ENCODE results near the gene GALNT12.

DNA sequence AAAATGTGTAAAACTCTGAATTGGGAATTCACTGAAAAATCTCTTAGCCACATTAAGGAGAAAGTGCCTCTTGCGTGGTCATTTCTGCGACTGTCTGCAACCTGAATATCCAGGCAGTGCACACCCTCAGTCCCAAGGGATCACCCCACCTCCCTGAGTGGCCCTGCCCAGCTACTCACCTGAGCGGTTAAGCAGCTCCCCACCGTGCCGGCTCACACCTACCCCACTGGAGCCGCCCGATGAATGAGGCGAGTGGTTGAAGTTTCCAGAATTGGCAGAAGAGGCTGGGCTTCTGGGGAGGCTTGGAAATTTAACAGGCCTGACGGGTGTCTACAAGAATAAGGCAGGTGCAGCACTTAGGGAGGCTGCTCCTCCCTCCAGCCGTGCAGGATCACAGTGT is 36.8 kb upstream of the GALNT12 start:
- TF ChIP-seq EZH2phosphoT487 (IDR thresholded peaks at IDR 0.05; ENCODE audit: unreplicated experiment) (no peak), POLR2AphosphoS5 (IDR thresholded peaks at IDR 0.05; ENCODE audit: low read depth) (no peak), EZH2 (IDR thresholded peaks at IDR 0.05; ENCODE audit: low read depth, unreplicated experiment) (no peak), CREB1 (CRISPR knock-in tag; IDR thresholded peaks at IDR 0.05; ENCODE audit: low read depth) (no peak)
- TF ChIP-seq, protein P1, sequence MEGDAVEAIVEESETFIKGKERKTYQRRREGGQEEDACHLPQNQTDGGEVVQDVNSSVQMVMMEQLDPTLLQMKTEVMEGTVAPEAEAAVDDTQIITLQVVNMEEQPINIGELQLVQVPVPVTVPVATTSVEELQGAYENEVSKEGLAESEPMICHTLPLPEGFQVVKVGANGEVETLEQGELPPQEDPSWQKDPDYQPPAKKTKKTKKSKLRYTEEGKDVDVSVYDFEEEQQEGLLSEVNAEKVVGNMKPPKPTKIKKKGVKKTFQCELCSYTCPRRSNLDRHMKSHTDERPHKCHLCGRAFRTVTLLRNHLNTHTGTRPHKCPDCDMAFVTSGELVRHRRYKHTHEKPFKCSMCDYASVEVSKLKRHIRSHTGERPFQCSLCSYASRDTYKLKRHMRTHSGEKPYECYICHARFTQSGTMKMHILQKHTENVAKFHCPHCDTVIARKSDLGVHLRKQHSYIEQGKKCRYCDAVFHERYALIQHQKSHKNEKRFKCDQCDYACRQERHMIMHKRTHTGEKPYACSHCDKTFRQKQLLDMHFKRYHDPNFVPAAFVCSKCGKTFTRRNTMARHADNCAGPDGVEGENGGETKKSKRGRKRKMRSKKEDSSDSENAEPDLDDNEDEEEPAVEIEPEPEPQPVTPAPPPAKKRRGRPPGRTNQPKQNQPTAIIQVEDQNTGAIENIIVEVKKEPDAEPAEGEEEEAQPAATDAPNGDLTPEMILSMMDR (conservative IDR thresholded peaks at IDR 0.05; ENCODE audit: low read depth in 2 of 2), result no peak
- TF ChIP-seq, protein P2, sequence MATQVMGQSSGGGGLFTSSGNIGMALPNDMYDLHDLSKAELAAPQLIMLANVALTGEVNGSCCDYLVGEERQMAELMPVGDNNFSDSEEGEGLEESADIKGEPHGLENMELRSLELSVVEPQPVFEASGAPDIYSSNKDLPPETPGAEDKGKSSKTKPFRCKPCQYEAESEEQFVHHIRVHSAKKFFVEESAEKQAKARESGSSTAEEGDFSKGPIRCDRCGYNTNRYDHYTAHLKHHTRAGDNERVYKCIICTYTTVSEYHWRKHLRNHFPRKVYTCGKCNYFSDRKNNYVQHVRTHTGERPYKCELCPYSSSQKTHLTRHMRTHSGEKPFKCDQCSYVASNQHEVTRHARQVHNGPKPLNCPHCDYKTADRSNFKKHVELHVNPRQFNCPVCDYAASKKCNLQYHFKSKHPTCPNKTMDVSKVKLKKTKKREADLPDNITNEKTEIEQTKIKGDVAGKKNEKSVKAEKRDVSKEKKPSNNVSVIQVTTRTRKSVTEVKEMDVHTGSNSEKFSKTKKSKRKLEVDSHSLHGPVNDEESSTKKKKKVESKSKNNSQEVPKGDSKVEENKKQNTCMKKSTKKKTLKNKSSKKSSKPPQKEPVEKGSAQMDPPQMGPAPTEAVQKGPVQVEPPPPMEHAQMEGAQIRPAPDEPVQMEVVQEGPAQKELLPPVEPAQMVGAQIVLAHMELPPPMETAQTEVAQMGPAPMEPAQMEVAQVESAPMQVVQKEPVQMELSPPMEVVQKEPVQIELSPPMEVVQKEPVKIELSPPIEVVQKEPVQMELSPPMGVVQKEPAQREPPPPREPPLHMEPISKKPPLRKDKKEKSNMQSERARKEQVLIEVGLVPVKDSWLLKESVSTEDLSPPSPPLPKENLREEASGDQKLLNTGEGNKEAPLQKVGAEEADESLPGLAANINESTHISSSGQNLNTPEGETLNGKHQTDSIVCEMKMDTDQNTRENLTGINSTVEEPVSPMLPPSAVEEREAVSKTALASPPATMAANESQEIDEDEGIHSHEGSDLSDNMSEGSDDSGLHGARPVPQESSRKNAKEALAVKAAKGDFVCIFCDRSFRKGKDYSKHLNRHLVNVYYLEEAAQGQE (IDR thresholded peaks at IDR 0.05; ENCODE audit: unreplicated experiment), result no peak
- TF ChIP-seq, protein P3, sequence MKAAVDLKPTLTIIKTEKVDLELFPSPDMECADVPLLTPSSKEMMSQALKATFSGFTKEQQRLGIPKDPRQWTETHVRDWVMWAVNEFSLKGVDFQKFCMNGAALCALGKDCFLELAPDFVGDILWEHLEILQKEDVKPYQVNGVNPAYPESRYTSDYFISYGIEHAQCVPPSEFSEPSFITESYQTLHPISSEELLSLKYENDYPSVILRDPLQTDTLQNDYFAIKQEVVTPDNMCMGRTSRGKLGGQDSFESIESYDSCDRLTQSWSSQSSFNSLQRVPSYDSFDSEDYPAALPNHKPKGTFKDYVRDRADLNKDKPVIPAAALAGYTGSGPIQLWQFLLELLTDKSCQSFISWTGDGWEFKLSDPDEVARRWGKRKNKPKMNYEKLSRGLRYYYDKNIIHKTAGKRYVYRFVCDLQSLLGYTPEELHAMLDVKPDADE (IDR thresholded peaks at IDR 0.05), result no peak
